A204.1 (cell line): ENCODE measurements around the gene LMAN2.

Source experiments
- FAIRE-seq: peaks from 2 replicates; lab custom pipeline; 2012; peaks lifted over from hg19 to GRCh38; lab: Jason Lieb, UNC

The LMAN2 gene, protein sequence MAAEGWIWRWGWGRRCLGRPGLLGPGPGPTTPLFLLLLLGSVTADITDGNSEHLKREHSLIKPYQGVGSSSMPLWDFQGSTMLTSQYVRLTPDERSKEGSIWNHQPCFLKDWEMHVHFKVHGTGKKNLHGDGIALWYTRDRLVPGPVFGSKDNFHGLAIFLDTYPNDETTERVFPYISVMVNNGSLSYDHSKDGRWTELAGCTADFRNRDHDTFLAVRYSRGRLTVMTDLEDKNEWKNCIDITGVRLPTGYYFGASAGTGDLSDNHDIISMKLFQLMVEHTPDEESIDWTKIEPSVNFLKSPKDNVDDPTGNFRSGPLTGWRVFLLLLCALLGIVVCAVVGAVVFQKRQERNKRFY

DNA sequence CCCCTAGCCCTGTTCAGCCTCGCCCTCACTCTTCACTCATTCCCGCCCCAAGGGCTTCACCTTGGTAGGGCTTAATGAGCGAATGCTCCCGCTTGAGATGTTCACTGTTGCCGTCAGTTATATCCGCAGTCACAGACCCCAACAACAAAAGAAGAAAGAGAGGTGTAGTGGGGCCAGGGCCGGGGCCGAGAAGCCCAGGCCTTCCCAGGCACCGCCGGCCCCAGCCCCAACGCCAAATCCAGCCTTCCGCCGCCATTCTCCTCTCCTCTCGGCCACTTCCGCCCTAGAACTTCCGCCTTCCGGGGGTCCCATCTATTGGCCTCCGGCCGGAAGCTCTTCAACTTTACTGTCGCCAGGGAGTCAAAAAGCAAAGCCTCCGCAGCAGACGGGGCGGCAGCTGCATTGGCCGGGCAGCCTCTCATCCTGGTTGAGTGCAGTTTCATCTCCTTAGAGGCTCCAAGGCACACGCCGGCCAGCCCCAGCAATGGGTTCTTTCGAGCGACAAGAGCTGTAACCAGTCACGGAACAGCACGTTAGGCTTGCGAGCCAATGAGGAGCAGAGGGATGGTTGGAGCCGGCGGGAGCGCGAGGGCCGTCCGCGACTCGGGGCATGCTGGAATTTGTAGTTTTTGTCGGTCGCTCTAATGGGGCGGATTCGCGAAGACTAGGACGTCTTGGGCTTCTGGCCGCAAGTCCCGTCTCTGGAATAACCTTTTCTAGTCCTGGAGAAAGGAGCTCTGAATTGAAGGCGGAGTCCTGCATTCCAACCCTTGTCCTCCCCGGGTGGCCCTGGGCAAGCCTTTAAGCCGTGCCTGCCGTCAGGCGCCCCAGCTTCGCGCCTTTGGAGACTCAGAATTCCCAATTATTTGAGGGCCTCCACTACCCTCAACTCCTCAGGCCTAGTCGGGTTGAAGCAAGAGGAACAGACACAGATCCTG lies at the start of gene LMAN2:
LMAN2 (minus strand) TSS at position 277 of the 938 bp plus-strand sequence; CDS start at position 256, 21 bp downstream.
- peak; percentile 65 for FAIRE-seq

GRCh38 chr5:177399997-177400868 lies 48.8 kb upstream of the LMAN2 start, which contains the start of gene PFN3:
TSS of gene PFN3 (minus strand) at chr5:177400661. CDS start at chr5:177400576, 85 bp downstream.
- no peak for FAIRE-seq

GRCh38 chr5:177397875-177398390 lies 46.5 kb upstream of the LMAN2 start:
- no peak for FAIRE-seq

GRCh38 chr5:177396807-177397206 lies 45.3 kb upstream of the LMAN2 start:
- FAIRE-seq = no peak

- FAIRE-seq = no peak
Observed at GRCh38 chr5:177396078-177396477, 44.6 kb upstream of the LMAN2 start.

DNA sequence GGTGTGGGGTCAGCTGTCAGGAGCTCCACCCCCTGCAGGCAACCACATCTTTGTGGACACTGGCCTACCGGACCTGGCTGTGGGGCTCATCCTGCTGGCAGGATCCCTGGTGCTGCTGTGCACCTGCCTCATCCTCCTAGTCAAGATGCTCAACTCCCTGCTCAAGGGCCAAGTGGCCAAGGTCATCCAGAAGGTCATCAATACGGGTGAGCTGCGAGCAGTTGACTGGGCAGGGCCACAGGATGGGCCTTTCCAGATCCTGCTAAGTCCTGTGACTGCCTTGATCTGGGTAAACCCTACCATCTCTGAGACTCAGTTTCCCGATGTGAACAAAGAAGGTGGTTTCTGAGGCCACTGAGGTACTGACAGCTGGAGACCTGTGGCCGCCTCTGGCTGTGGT lies 42.5 kb upstream of the LMAN2 start:
- no peak for FAIRE-seq

- FAIRE-seq = no peak
Observed at GRCh38 chr5:177393206-177393765, 41.8 kb upstream of the LMAN2 start.

- no peak for FAIRE-seq
Observed at GRCh38 chr5:177392765-177393164, 41.3 kb upstream of the LMAN2 start.

GRCh38 chr5:177390363-177391300 lies 39.2 kb upstream of the LMAN2 start:
- FAIRE-seq = no peak

DNA sequence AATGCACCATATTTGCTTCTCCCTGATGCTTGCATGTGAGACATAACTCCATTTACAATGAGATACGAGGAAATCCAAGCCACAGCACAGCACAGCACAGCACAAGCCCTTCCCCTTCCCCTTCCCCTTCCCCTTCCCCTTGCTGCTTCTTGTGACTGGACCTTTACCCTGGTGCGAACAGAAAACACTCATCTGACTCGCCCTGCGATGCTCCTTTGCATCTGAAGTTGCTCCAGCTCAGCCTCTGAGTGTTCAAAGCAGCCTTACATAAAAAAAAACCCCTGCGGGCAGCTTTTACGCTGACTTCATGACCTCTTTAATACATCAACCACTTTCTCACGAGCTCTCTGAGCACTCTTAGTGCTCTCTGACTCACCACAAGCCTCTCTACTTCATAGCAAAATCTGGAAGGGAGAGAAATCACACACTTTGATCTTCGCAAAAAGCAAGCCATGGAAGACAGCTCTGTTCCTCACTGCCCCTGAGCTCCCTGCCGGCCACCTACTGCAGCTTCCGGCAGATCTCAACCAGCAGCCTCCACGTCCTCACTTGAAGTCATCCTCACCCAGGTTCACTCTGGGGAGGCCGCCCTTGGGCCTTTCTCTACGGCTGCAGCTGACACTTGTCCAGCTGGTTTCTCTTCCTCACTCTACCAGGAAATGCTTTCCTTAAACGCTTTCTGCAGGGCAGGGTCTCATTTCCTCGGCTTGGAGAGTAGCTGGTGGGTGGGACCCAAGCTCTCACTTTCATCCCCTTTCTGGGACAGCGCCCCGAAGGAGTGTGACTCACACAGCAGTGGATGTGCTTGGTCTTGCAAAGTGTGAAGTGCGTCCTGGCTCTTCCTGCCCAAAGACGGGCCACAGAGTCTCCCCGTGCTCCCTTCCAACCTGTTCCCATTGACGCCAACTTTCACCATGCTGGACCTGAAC lies 38.0 kb upstream of the LMAN2 start:
- FAIRE-seq = no peak

DNA sequence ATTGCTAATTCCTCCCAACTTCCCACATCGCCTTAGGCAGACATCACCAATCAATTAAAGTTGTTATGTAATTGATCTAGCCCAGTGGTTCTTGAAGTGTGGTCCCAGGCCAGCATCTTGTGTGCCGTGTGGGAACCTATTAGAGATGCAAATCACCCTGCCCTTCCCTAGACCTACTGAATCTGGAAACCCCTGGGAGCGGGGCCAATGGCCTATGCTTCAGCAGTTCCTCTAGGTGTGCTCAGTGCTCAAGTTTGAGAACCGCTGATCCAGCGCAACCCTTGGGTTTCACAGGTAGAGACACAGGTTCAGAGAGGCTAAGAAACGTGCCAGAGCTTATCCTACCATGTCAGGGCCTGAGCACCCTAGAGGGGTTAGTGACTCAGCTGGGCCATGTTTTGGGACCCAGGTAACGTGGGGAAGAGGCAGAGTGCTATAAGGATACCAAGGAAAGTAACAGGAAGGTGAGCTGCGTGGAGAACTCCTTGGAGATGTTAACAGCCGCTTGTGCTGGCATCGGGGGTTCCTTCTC lies 37.1 kb upstream of the LMAN2 start:
- no peak for FAIRE-seq

- no peak for FAIRE-seq
Observed at GRCh38 chr5:177387405-177387804, 35.9 kb upstream of the LMAN2 start.

DNA sequence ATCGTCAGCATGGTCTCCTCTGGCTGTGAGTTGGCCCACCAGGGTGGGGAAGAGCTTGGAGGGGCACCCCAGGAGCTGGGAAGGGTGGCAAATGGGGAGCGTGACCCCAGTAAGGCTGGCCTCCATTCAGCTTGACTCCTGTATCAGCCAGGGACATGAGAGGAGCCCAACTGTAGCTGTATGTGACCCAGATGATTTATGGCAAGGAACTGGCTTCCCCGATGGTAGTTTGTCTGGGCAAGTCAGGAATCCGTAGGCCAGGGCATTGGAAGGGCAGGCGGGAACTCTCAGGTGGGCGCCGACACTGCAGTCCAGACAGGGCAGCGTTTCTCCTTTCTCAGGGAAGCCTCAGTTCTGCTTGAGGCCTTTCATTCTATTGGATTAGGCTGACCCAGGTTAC lies 35.1 kb upstream of the LMAN2 start:
- FAIRE-seq = no peak

GRCh38 chr5:177385720-177386119 lies 34.3 kb upstream of the LMAN2 start:
- no peak for FAIRE-seq

GRCh38 chr5:177384134-177384533 lies 32.7 kb upstream of the LMAN2 start, which contains the start of gene SLC34A1:
TSS of gene SLC34A1 (plus strand) at chr5:177384434. CDS start at chr5:177385742, 1,308 bp downstream.
- FAIRE-seq = no peak

DNA sequence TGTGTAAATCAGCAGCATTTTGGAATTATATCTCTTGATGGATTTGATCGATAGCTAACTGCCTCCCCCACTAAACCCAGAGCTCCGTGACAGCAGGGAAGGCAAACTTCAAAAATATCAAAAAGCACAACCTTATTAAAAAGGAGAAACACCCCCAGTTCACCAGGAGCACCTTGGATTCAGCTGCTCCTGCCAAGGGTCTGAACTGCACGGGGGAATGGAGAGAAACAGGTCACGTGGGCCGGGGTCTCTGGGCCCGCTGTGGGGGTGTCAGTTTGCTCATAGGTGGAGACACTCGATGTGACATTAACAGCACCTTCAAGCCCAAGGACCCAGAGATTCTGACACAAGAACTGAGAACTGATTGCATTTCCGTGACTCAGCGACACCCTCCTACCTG lies 31.7 kb upstream of the LMAN2 start:
- no peak for FAIRE-seq

DNA sequence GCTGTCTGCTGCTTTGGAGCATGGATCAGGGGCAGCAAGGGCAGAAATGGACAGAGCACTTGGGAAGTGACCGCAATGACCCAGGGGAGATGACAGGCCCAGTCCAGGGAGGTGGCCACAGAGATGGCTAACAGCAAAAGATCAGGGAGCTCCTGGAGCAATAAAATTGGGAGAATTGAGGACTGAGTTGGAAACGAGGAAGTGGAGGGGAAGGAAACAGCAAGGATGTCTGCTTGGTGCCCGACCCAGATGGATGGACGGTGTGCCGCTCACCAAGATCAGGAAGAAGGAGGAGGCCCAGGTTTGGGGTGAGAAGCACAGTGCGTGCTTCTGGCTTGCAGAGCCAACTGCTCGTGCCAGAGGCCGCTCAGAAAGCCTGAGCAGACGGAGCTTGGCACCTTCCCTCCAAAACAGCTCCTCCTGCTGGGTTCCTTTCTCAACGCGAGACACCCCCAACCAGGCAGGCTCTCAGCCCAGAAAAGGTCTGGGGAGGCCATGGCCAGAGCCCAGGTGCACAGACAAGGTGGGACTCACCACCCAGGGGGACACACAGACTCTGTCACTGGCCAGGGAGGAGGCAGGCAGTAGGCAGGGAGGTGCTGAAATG lies 31.1 kb upstream of the LMAN2 start:
- no peak for FAIRE-seq

DNA sequence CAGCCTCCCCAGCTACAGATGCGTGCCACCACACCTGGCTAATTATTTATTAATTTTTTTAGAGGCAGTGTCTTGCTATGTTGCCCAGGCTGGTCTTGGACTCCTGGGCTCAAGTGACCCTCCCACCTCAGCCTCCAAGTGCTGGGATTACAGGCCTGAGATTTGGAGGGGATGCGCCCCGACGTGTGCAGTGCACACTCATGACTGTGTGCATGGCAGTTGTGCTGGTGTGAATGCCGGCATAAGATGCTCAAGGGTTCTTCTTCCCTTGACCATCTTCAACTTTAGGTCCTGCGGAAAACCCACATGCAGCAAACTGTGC lies 29.3 kb upstream of the LMAN2 start:
- FAIRE-seq = no peak
